H1 (cell line): ENCODE data around the gene CDK5RAP2. TPM values are rescaled to one million over a fixed set of nuclear protein-coding genes. Genes with fewer than 3 reads are reported as not detected.

Experiments
- CTCF ChIA-PET: fragments of 300-600 bp; sonication (Branson Sonifier 250); formaldehyde crosslinking; loops from one replicate; lab custom pipeline; 2021; ENCODE audit not compliant: partially characterized antibody; lab: Charles Lee
- POLR2A ChIA-PET: fragments of 300-600 bp; sonication (Branson Sonifier 250); formaldehyde crosslinking; loops from one replicate; lab custom pipeline; 2021; ENCODE audit warnings: inconsistent platforms; ENCODE audit not compliant: partially characterized antibody; lab: Charles Lee
- DNase-seq, 2 experiments: peaks; one replicate each; pipeline versions ENCODE4 v3.0.0 to v3.0.0-alpha.2; 2010 to 2022; ENCODE audit warnings: low spot score in 2 of 2, low read depth in 1 of 2, mixed read lengths in 1 of 2
- FAIRE-seq: peaks from 2 replicates; lab custom pipeline; 2011; peaks lifted over from hg19 to GRCh38; lab: Jason Lieb, UNC
- H2AFZ ChIP-seq: 2 replicates; pipeline ENCODE4 v1.8.1; 2012; ENCODE audit warnings: low read length, inconsistent platforms
- H2AK5ac ChIP-seq: 2 replicates; pipeline ENCODE4 v1.6.1; 2013; ENCODE audit warnings: low read depth, low read length
- H2BK120ac ChIP-seq: replicated peaks from 2 replicates; pipeline ENCODE3; 2013; ENCODE audit warnings: low read depth, low read length, inconsistent platforms
- H2BK12ac ChIP-seq: 2 replicates; pipeline ENCODE4 v1.6.1; 2013; ENCODE audit warnings: low read depth, low read length
- H2BK15ac ChIP-seq: 2 replicates; pipeline ENCODE4 v1.6.1; 2013; ENCODE audit warnings: low read length
- H2BK20ac ChIP-seq: 2 replicates; pipeline ENCODE4 v1.6.1; 2013; ENCODE audit warnings: low read length
- H2BK5ac ChIP-seq: 2 replicates; pipeline ENCODE4 v1.6.1; 2013; ENCODE audit warnings: low read depth, low read length
- H3K14ac ChIP-seq: 2 replicates; pipeline ENCODE4 v1.6.1; 2013; ENCODE audit warnings: inconsistent platforms; ENCODE audit not compliant: insufficient read length
- H3K18ac ChIP-seq: 2 replicates; pipeline ENCODE4 v1.6.1; 2013; ENCODE audit warnings: low read length; ENCODE audit errors: extremely low read depth
- H3K23ac ChIP-seq: 2 replicates; pipeline ENCODE4 v1.6.1; 2013; ENCODE audit warnings: inconsistent platforms; ENCODE audit not compliant: insufficient read length
- H3K23me2 ChIP-seq: 2 replicates; pipeline ENCODE4 v1.6.1; 2013; ENCODE audit warnings: low read depth, low read length
- H3K27ac ChIP-seq: 2 replicates; pipeline ENCODE4 v1.6.1; 2011; ENCODE audit warnings: low read depth, low read length, inconsistent platforms
- H3K27me3 ChIP-seq, 4 experiments: replicated peaks in 1 of 4; 1 replicate in 1 of 4; 2 replicates in 3 of 4; pipeline versions ENCODE4 v1.6.1 to v1.8.1; 2011 to 2013; ENCODE audit warnings: low read length in 3 of 4, mild to moderate bottlenecking in 3 of 4, inconsistent platforms in 2 of 4, mixed read lengths in 2 of 4, moderate library complexity in 1 of 4; ENCODE audit not compliant: control insufficient read depth in 3 of 4, insufficient read depth in 3 of 4; ENCODE audit errors: extremely low read depth in 1 of 4
- H3K36me3 ChIP-seq, 4 experiments: 2 replicates each; pipeline versions ENCODE4 v1.6.1 to v1.8.1; 2011 to 2013; ENCODE audit warnings: mild to moderate bottlenecking in 4 of 4, low read length in 3 of 4, moderate library complexity in 2 of 4, control low read depth in 1 of 4, inconsistent platforms in 1 of 4; ENCODE audit not compliant: insufficient read depth in 4 of 4, control insufficient read depth in 2 of 4
- H3K4ac ChIP-seq: replicated peaks from 2 replicates; pipeline ENCODE3; 2013; ENCODE audit warnings: low read length, low read depth, mixed read lengths, inconsistent platforms; ENCODE audit not compliant: insufficient read length
- H3K4me1 ChIP-seq, 4 experiments: replicated peaks in 1 of 4; 1 replicate in 1 of 4; 2 replicates in 3 of 4; pipeline versions ENCODE4 v1.6.1 to v1.8.1; 2011 to 2013; ENCODE audit warnings: low read length in 3 of 4, inconsistent platforms in 2 of 4, mixed read lengths in 1 of 4; ENCODE audit not compliant: insufficient read depth in 4 of 4, control insufficient read depth in 3 of 4
- H3K4me2 ChIP-seq, 2 experiments: 2 replicates each; pipeline versions ENCODE4 v1.6.1 to v1.8.1; 2011 to 2013; ENCODE audit warnings: low read depth in 2 of 2, low read length in 2 of 2, control low read depth in 1 of 2, inconsistent platforms in 1 of 2, mild to moderate bottlenecking in 1 of 2; ENCODE audit not compliant: insufficient read depth in 1 of 2
- H3K4me3 ChIP-seq, 4 experiments: fragments of 200-600, 300-600 bp in 1 of 4; sonication (generic), shearing (Covaris generic), sonication (Bioruptor Twin) in 1 of 4; 2 replicates each; pipeline versions ENCODE4 v1.5.1 to v1.8.1; 2011 to 2016; ENCODE audit warnings: low read length in 4 of 4, low read depth in 3 of 4, control low read depth in 2 of 4, inconsistent platforms in 2 of 4, mild to moderate bottlenecking in 2 of 4, mixed read lengths in 1 of 4, moderate library complexity in 1 of 4; ENCODE audit not compliant: insufficient read depth in 2 of 4; ENCODE audit errors: extremely low read depth in 1 of 4
- H3K56ac ChIP-seq: replicated peaks from 2 replicates; pipeline ENCODE3; 2013; ENCODE audit warnings: low read depth, mild to moderate bottlenecking, mixed read lengths, low read length, inconsistent platforms; ENCODE audit not compliant: insufficient read length
- H3K79me1 ChIP-seq: 2 replicates; pipeline ENCODE4 v1.6.1; 2013; ENCODE audit warnings: low read depth, low read length, control low read depth
- H3K79me2 ChIP-seq, 2 experiments: 2 replicates each; pipeline versions ENCODE4 v1.6.1 to v1.8.1; 2012 to 2013; ENCODE audit warnings: low read length in 2 of 2, mild to moderate bottlenecking in 2 of 2, inconsistent platforms in 1 of 2; ENCODE audit not compliant: insufficient read depth in 2 of 2, control insufficient read depth in 1 of 2
- H3K9ac ChIP-seq, 4 experiments: replicated peaks in 1 of 4; 1 replicate in 1 of 4; 2 replicates in 3 of 4; pipeline versions ENCODE4 v1.6.1 to v1.8.1; 2011 to 2013; ENCODE audit warnings: low read depth in 3 of 4, low read length in 3 of 4, control low read depth in 2 of 4, mild to moderate bottlenecking in 2 of 4, moderate library complexity in 2 of 4, inconsistent platforms in 1 of 4; ENCODE audit errors: extremely low read depth in 1 of 4
- H3K9me3 ChIP-seq, 2 experiments: 2 replicates each; pipeline versions ENCODE4 v1.6.1 to v1.8.1; 2012 to 2013; ENCODE audit warnings: mild to moderate bottlenecking in 2 of 2, moderate library complexity in 2 of 2, control low read depth in 1 of 2, inconsistent platforms in 1 of 2, low read depth in 1 of 2, low read length in 1 of 2, mixed read lengths in 1 of 2; ENCODE audit not compliant: insufficient read depth in 2 of 2
- H4K20me1 ChIP-seq, 2 experiments: replicated peaks in 1 of 2; 2 replicates each; pipeline versions ENCODE3 to v1.8.1; 2011 to 2013; ENCODE audit warnings: inconsistent platforms in 2 of 2, low read length in 2 of 2, mild to moderate bottlenecking in 1 of 2; ENCODE audit not compliant: insufficient read depth in 2 of 2, control insufficient read depth in 1 of 2
- H4K5ac ChIP-seq: 2 replicates; pipeline ENCODE4 v1.6.1; 2013; ENCODE audit warnings: low read length, low read depth, mixed read lengths, inconsistent platforms; ENCODE audit not compliant: insufficient read length
- H4K8ac ChIP-seq: 2 replicates; pipeline ENCODE4 v1.8.0; 2013; ENCODE audit warnings: mild to moderate bottlenecking, moderate library complexity, low read length, inconsistent platforms; ENCODE audit not compliant: insufficient read depth; ENCODE audit errors: extremely low read depth
- H4K91ac ChIP-seq: replicated peaks from 2 replicates; pipeline ENCODE3; 2013; ENCODE audit warnings: low read length, mixed read lengths, inconsistent platforms; ENCODE audit not compliant: insufficient read length
- HDAC2 ChIP-seq, 2 experiments: fragments of 300-600 bp in 1 of 2; sonication (generic) in 1 of 2; IDR thresholded peaks; 2 replicates each; pipeline ENCODE4 v1.6.1; 2011 to 2012; ENCODE audit warnings: low read depth in 2 of 2, low read length in 2 of 2, mild to moderate bottlenecking in 2 of 2, moderate library complexity in 2 of 2, borderline replicate concordance in 1 of 2, inconsistent platforms in 1 of 2
- WGBS, 2 experiments: shearing (Covaris generic) in 1 of 2; methylation state at CpG; one replicate each; pipeline versions ENCODE4 v1.1.6 to v1.1.7; 2013 to 2015; ENCODE audit warnings: low lambda C conversion rate in 2 of 2, mixed read lengths in 2 of 2, inconsistent platforms in 1 of 2, low coverage in 1 of 2, missing lambda C conversion rate in 1 of 2; ENCODE audit not compliant: insufficient replicate concordance in 2 of 2, insufficient coverage in 1 of 2, insufficient read length in 1 of 2; ENCODE audit errors: extremely low coverage in 1 of 2, missing lambda C conversion rate in 1 of 2; 5-methylcytosine and 5-hydroxymethylcytosine counted together
- polyA plus RNA-seq, 7 experiments: library from polyadenylated mRNA; depleted of rRNA in 3 of 7; stranded (reverse) in 5 of 7; unstranded in 2 of 7; fragments of >200 nt in 5 of 7; fragments of 200-250 nt in 2 of 7; gene quantifications; 1 replicate in 5 of 7; 2 replicates in 1 of 7; 4 replicates in 1 of 7; pipeline versions ENCODE4 v1.2.1 to v1.2.3, GENCODE V29; 2011 to 2013; ENCODE audit warnings: missing spikeins in 2 of 7, mixed read lengths in 2 of 7
- total RNA-seq: library from RNA; stranded (reverse); fragmentation: NEBNext Ultra II Directional; extraction: Animal tissue kit (Norgen Biotek cat#: 25700); gene quantifications from 2 replicates; pipeline ENCODE4 v1.2.1, GENCODE V29; 2021

Gene CDK5RAP2
- total and polyA plus RNA-seq, 2 of the 8 experiments (the other 6 are each of a cell fraction or from before 2014, with no cell fraction given): 19.8 to 49.4 TPM

- H2BK20ac ChIP-seq: peak overlapping the region; percentile 84; the same call in 1 of the 2 replicates
- peak overlapping the region; percentile 56; the same call in 1 of the 2 replicates for H2BK12ac ChIP-seq
- no peak overlapping the region for H3K4ac ChIP-seq
- no peaks in the 10 kb centered on the region for H3K79me1 ChIP-seq
- no peaks in the 10 kb centered on the region for H3K27me3 ChIP-seq
- no peak overlapping the region for H4K5ac ChIP-seq
- peak overlapping the region in 1 of 4 experiments; percentile 28; a peak in 3 of 8 replicates for H3K4me3 ChIP-seq
- ChIA-PET CTCF (interaction anchor here (0.7 to 6.4 kb wide), 4 partner anchors 13 to 63 kb away, joined by 3 to 40 read pairs (median 6); no protein-coding TSS in a partner anchor), POLR2A (interaction anchor here (0.7 to 1.8 kb wide), 5 partner anchors 8 to 116 kb away, joined by 3 to 8 read pairs (median 3); no protein-coding TSS in a partner anchor)
- no peak overlapping the region for H3K9ac ChIP-seq
- H3K56ac ChIP-seq: no peak overlapping the region
- H4K20me1 ChIP-seq: no peaks in the 10 kb centered on the region
- no peak overlapping the region for H4K8ac ChIP-seq
- H4K91ac ChIP-seq: no peak overlapping the region
- FAIRE-seq (peak; percentile 82), DNase-seq (peak in 1 of 2 experiments; percentile 52)
- H2BK5ac ChIP-seq: no peak overlapping the region
- no peak overlapping the region for H2AFZ ChIP-seq
- no peak overlapping the region for H2BK120ac ChIP-seq
- no peaks in the 10 kb centered on the region for H3K79me2 ChIP-seq
- no peak overlapping the region for H2BK15ac ChIP-seq
- no peak overlapping the region for H2AK5ac ChIP-seq
- peaks cover 2 to 27% (median 14%) of the 10 kb centered on the region in 4 experiments for H3K36me3 ChIP-seq
- H3K23me2 ChIP-seq: peaks cover 1% of the 10 kb centered on the region; the same call in 1 of the 2 replicates
- no peak overlapping the region for H3K14ac ChIP-seq
- H3K9me3 ChIP-seq: no peaks in the 10 kb centered on the region
- peak overlapping the region; percentile 55; the same call in 1 of the 2 replicates for H3K18ac ChIP-seq
- WGBS, 2 experiments: 40% methylated on average over 13 of the region's 15 CpGs; no CpG with 5 or more reads in 1 of the 2 experiments
- peak overlapping the region; percentile 55 to 66; a peak in 3 of 4 replicates for H3K4me2 ChIP-seq
- H3K23ac ChIP-seq: no peak overlapping the region
- H3K4me1 ChIP-seq: peaks cover 9 to 30% (median 27%) of the 10 kb centered on the region in 4 experiments; a peak in 6 of 7 replicates
- H3K27ac ChIP-seq: peak overlapping the region; percentile 81
- TF ChIP-seq HDAC2 (IDR thresholded peaks at IDR 0.05; ENCODE audit: borderline replicate concordance in 1 of 2, low read depth in 2 of 2, low read length in 2 of 2): peak in 1 of 2 experiments; percentile 92; a peak in 1 of 4 replicates
Observed at GRCh38 chr9:120413121-120414048, 166.6 kb downstream of the CDK5RAP2 start.
